GM19238 (cell line): ENCODE measurements around the gene ARL2.

Source experiments
- DNase-seq: peaks from one replicate; pipeline ENCODE4 v3.0.0; 2011; ENCODE audit warnings: low spot score; ENCODE audit not compliant: insufficient read length

Gene ARL2

DNA sequence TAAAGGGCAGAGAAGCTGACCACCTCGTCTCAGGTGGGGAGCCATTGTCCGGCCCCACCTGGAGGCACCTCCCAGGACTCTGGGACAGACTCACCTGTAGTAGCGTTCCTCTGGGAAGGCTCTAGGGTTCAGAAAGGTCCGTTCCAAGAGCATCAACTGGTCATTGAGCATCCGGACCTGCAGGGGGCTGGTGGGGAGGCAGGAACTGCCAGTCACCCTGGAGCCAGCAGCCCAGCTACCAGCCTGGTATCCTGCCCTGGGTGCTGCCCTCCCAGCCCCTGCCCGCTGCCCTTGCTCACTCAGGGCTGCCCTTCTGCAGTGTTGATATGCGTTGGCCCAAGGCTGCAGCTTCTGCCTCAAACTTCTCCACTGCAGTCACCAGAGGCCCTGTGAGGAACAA lies 31.8 kb downstream of the ARL2 start:
- DNase-seq = no peak

DNA sequence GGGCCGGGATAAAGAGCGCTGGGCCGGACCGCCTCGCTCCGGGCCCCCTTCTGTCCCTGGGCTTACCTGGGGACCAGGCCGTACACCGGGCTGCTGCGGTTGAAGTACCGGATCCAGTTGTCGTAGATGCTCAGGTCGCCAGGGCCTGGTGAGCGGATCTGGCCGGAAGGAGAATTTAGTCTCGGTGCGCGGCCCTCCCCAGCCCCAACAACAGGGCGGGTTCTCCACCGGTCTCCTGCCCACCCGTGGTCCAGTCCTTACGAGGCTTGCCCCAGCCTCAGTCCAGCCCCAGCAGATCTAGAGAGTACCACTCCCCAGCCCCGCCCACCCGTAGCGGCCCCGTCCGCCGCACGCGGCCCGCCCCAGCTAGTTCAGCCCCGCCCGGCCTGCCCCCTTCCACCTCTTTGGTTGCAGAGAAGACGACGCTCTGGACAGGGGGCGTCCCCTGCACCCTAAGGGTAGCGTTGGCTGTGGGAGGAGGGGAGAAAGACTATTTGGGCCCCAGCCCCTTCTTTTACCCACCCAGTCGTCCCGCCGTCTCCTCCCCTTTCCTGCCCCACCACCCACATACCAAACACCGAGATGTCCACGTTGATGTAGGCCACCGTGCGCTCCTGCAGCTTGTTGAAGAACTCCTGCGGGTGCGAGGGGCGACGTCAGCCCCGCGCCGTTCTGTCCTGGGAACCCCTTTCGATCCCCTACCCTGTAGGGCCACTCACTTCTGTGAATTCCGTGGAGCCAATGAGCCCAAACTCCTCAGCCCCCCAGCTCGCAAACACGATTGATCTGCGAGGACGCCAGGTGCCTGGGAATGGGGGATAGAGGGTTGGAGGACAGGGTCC lies 33.8 kb downstream of the ARL2 start:
- DNase-seq = peak; percentile 45

- no peak for DNase-seq
Measured at GRCh38 chr11:65051398-65051858, 37.5 kb downstream of the ARL2 start.

DNA sequence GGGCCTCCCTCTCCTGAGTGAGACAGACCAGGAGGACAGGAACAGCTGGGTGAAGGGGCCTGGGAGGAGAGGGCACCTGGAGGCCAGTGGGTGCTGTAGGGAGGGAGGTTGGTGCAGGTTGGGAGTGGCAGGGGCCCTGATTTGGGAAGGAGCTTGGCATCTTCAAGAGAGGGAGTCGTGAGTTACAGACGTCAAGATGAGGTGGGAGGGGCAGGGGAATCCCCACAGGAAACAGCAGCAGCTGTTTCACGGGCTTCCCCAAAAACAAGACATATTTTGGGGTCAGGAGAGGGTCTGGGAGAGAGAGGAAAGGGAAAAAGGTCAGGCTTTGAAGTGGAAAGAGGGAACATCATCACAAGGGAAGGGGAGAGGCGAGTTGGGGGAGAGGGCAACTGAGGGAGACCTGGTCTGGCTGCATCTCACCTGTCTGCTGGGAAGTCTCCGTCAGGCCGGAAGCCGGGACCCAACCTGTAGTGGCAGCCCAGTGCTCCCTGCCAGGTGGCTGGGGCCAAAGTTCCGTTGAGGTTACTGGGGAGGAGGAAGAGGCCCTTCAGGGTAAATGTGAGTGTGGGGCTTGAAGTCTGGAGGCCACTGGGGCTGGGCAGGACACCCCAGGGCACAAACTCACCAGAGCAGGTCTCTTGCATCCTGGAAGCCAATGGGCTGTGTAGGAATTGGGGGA lies 40.0 kb downstream of the ARL2 start:
- peak; percentile 44 for DNase-seq

DNA sequence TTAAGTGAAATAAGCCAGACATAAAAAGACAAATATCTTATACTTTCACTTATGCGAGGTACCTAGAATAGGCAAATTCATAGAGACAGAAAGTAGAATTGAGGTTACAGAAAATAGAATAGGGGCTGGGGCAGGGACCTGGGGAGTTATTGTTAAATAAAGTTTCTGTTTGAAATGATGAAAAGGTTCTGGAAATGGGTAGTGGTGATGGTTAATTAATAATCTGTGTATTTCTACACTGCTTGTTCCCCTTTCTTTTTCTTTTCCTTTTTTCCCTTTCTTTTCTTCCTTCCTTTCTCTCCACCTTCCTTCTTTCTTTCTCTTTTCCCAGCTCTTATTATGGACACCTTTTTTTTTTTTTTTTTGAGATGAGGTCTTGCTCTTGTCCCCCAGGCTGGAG lies 41.6 kb downstream of the ARL2 start:
- peak; percentile 36 for DNase-seq

DNA sequence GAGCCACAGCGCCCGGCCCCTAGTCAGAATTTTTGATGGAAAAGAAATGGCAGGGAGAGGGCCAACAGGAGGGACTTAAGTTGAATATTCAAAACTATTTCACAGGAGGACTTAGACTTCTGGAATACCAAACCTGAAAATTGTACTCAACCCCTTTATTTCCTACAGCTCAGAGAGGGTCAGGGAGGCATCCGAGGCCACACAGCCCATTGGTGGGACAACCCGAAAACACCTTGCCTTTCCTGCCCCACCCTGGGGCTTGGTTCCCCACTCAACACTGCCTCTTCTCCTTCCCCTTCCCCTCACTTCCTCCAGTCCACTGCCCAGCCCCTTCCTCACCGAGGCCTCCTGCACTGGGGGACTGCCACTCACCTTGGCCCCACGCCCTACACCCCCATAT lies 43.0 kb downstream of the ARL2 start:
- DNase-seq = no peak

DNA sequence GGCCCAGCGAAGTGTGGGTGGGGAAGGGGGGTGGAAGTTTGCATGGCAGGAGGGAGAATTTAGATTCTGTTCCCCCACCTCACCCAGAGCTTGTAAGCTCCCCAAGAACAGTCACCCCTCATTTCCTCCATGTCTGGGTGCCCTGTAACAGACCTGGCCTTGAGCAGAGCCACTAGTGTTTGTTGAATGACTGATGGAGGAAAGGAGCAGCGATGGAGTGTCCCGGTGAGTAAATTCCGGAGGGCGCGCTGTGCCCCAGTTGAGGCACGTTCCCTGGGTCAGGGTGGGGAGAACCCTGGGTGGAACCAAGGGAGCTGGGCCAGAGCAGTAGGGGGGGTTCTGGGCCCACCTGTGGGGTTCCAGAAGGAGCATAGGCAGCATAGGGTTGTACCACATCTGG lies 43.6 kb downstream of the ARL2 start:
- DNase-seq = no peak

DNA sequence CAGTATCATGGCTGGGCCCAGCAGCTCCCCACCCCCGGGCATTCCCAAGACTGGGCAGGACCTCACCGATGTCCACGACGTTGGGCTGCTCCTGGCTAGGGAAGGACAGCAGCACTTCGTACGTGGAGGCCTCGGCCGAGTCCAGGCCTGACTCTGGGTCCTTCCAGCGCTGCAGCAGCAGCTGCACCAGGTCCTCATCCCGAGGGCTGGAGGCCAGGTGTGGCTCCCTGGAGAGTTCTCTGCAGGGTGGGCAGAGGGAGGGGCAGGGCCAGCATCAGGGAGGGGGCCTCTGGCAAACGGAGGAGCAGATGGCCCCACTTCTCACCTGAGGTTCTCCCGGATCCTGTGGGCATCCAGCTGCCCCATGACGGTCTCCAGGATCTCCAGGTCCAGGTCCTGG lies 44.1 kb downstream of the ARL2 start:
- no peak for DNase-seq

DNA sequence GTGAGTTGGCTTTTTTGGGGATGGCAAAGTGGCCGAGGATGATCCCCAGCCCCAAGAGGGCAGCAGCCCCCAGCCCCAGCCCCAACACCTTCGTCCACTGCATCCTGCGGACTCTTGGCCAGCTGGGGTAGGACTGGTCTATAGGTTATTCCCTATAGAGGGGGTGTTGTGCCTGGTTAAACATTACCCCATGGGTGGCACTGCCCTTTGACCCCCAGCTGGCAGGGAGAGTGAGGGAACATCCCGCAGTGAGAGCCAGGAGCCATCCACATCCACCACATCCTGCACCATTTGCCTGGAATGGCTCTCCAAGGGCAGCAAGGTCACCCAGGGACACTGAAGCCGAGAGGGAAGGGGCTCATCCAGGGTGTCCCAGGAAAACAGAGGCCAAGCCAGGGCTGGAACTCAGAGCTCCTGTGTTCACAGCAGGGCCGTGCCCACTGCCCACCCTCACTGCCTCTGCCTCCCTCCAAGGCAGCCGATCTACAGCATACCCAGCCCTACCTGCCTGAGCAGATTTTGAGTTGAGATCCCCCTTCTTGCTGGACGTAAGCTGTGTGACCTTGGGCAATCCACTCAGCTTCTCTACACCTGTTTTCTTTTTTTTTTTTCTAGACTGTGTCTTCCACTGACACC lies 44.6 kb downstream of the ARL2 start, which contains the start of gene NAALADL1:
Gene NAALADL1, minus strand, starts transcription at position 135 of the 636 bp plus-strand sequence. Its CDS starts 32 bp downstream, at position 103.
- DNase-seq = no peak

GRCh38 chr11:65059523-65059922 lies 45.6 kb downstream of the ARL2 start:
- no peak for DNase-seq

DNA sequence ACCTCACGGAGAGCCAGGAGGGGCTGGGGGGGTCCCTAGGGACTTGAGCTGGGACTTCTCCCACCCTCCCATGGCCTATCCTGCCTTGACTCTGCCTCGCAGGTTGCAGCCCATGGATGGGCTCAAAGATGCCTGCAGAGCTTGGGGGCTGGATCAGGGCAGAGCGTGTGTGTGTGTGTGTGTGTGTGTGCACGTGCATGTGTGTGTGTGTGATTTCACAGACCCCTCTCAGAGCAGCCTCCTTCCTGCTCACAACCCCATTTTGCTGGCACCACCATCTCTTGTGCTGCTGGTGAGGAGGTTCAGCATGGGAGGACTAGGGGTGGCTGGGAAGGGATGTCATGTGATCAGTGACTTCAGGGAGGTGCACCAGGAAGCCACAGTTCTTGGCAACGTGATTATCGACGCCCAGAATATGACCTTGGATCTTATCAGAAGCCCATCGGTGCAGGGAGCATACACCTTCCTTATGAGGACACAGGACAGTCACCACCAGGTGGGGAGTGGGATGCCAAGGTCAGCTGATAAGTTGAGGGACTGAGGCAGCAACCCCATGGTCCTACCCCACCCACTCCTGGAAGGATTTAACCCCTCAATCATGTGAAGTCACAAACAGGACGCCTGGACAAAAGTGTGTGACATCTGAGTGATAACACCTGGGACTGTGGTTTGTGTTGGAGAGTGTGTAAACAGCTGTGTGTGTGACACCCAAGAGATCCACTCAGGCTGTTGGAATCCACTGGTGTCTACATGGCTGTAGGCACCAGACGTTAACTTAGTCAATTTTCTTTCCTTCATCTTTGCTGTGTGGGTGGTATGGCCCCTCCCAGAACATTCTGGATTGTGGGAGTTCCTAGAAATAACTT lies 46.2 kb downstream of the ARL2 start:
- DNase-seq = no peak

- DNase-seq = no peak
Measured at GRCh38 chr11:65060913-65061408, 47.0 kb downstream of the ARL2 start.

GRCh38 chr11:65063532-65063931 lies 49.6 kb downstream of the ARL2 start:
- DNase-seq = no peak

DNA sequence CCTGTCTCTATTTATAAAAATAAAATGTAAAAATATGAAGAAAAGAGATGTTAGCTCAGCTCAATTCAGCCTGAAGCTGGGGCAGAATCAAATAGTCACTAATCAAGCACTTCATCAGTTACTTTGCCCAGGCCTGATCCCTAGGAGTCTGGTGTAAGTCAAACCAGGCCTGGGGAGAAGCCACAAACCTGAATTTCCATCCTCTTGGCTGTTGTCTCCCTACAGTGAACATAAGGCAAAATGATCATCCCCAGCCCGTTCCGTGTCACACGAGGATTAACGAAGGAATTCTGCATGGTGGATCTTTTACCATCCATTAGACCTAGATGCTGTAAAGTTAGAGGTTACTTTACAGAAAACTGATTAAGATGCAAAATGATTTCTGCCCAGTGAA lies 50.9 kb downstream of the ARL2 start:
- DNase-seq = no peak

GRCh38 chr11:65065851-65066250 lies 51.9 kb downstream of the ARL2 start:
- DNase-seq = no peak

DNA sequence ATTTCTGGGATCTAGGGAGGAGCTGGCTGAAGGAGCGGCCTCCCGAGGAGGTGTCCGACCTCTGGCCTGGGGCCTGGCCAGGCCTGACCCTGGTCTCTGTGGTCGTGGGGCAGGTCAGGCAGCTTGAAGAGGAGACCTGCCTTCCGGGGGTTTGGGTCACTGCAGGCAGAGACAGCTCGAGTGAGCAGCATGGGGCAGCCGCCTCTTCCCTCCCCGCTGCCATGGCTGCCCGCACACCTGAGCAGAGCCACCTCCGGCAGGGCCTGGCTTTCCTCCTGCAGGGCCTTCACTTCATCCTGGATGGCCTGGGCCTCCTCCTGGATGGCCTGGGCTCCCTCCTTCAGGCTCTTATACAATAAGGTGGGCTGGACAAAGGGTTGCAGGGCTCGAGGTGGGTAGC lies 52.4 kb downstream of the ARL2 start:
- DNase-seq = no peak

DNA sequence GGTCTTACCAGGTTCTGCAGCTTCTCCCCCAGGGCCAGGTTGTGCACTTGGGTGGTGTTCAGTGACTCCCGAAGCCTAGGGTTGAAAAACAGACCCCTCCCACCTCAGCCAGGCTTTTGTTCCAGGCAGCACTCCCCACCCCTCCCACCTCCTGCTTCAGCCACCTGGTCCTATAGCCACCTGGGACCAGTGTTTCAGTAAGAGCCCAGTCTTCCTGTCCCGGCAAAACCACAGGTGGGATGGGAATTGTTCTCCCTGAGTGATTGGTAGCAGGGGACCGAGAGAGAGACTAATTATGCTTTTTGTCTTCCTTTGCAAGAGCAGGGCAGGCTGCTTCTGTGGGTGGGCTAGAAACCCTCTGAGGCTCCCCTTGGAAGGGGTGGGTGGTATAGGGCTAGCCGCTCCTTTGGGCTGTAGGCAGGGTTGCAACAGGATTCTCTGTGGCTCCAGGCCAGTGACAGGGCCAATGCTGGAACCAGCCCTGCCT lies 52.9 kb downstream of the ARL2 start:
- DNase-seq = no peak

- DNase-seq = no peak
Measured at GRCh38 chr11:65067446-65067845, 53.5 kb downstream of the ARL2 start.

DNA sequence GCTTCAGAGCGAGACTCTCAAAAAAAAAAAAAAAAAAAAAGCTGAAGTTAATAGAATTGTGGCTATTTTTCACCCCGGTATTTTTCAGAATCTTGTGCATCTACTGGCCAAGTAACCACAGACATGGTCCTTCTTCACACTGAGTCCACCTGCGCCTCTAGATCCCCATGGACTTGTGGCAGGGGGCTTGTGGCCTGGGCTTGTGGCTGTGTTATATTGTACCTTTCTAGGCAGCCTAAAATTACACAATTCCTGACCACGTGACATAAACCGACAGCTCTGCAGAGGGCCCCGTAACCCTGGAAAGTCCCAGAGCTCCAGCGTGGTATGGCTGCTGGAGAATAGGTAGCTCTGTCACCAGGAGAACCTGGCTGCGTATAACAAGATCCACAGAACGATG lies 55.3 kb downstream of the ARL2 start:
- DNase-seq = no peak
